ENCODE measurements around the gene ITIH4. TPM values are rescaled to one million over a fixed set of nuclear protein-coding genes. Genes with fewer than 3 reads are reported as not detected.
A peak's percentile ranks its signal among the peaks of the same experiment; 100 is the strongest.

ITIH4 gene
- total and polyA plus RNA-seq, 2 of the 13 experiments (the other 11 are each of a cell fraction or from before 2014, with no cell fraction given): 2.7 to 5.3 TPM

GRCh38 chr3:52770496-52771333, 59.8 kb downstream of the ITIH4 start, which contains the start of gene NEK4 (continued):
- peak; percentile 92 for TF ChIP-seq ARID4A (CRISPR knock-in tag; IDR thresholded peaks at IDR 0.05; ENCODE audit: borderline replicate concordance)
- peak; percentile 62; the same call in 1 of the 2 replicates for TF ChIP-seq MED1 (CRISPR knock-in tag; IDR thresholded peaks at IDR 0.05)
- TF ChIP-seq REXO4 (CRISPR knock-in tag; IDR thresholded peaks at IDR 0.05; ENCODE audit: borderline replicate concordance): no peak
- no peak for TF ChIP-seq SRF (IDR thresholded peaks at IDR 0.05; ENCODE audit: low read depth, low read length)
- 0 out of 2 replicates have a peak, but pooled peaks have one; percentile 44 for TF ChIP-seq TBP (CRISPR knock-in tag; IDR thresholded peaks at IDR 0.05)
- TF ChIP-seq TMF1 (CRISPR knock-in tag; IDR thresholded peaks at IDR 0.05; ENCODE audit: low read depth): peak; percentile 80; the same call in 1 of the 2 replicates
- no peak; the same call in 1 of the 2 replicates for TF ChIP-seq TP53 (CRISPR knock-in tag; conservative IDR thresholded peaks at IDR 0.05)
- no peak for TF ChIP-seq LCORL (IDR thresholded peaks at IDR 0.05)
- TF ChIP-seq LCORL (CRISPR knock-in tag; IDR thresholded peaks at IDR 0.05): 0 out of 2 replicates have a peak, but pooled peaks have one; percentile 6
- TF ChIP-seq ZNF292 (CRISPR knock-in tag; IDR thresholded peaks at IDR 0.05; ENCODE audit: borderline replicate concordance, low read depth): peak; percentile 39; the same call in 1 of the 2 replicates
- TF ChIP-seq SALL1 (CRISPR knock-in tag; IDR thresholded peaks at IDR 0.05): peak; percentile 82
- peak; percentile 9; the same call in 1 of the 2 replicates for TF ChIP-seq CERS6 (CRISPR knock-in tag; IDR thresholded peaks at IDR 0.05)
- TF ChIP-seq TARDBP (CRISPR knock-in tag; IDR thresholded peaks at IDR 0.05): peak; percentile 63; the same call in 1 of the 2 replicates
- peak; percentile 40; the same call in 1 of the 2 replicates for TF ChIP-seq ZNF709 (CRISPR knock-in tag; IDR thresholded peaks at IDR 0.05)
- TF ChIP-seq ZNF557 (CRISPR knock-in tag; IDR thresholded peaks at IDR 0.05): no peak
- TF ChIP-seq SMAD9 (CRISPR knock-in tag; IDR thresholded peaks at IDR 0.05): peak; percentile 22; the same call in 1 of the 2 replicates
- TF ChIP-seq ETV5 (CRISPR knock-in tag; IDR thresholded peaks at IDR 0.05; ENCODE audit: borderline replicate concordance): peak; percentile 21; the same call in 1 of the 2 replicates
- TF ChIP-seq, protein P1, sequence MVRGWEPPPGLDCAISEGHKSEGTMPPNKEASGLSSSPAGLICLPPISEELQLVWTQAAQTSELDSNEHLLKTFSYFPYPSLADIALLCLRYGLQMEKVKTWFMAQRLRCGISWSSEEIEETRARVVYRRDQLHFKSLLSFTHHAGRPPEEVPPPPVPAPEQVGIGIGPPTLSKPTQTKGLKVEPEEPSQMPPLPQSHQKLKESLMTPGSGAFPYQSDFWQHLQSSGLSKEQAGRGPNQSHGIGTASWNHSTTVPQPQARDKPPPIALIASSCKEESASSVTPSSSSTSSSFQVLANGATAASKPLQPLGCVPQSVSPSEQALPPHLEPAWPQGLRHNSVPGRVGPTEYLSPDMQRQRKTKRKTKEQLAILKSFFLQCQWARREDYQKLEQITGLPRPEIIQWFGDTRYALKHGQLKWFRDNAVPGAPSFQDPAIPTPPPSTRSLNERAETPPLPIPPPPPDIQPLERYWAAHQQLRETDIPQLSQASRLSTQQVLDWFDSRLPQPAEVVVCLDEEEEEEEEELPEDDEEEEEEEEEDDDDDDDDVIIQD (CRISPR knock-in tag; IDR thresholded peaks at IDR 0.05; ENCODE audit: low read depth): no peak
- TF ChIP-seq SP1 (IDR thresholded peaks at IDR 0.05): no peak
- TF ChIP-seq SP1 (CRISPR knock-in tag; IDR thresholded peaks at IDR 0.05): 0 out of 2 replicates have a peak, but pooled peaks have one; percentile 7
- no peak for TF ChIP-seq PRPF4 (IDR thresholded peaks at IDR 0.05; ENCODE audit: low read depth, low read length, poor library complexity, severe bottlenecking)
- 0 out of 2 replicates have a peak, but pooled peaks have one; percentile 68 for TF ChIP-seq ZNF746 (CRISPR knock-in tag; IDR thresholded peaks at IDR 0.05)
- TF ChIP-seq ARHGAP35 (CRISPR knock-in tag; IDR thresholded peaks at IDR 0.05; ENCODE audit: borderline replicate concordance): 0 out of 2 replicates have a peak, but pooled peaks have one; percentile 31

Measured in HepG2 (cell line).